ENCODE results near the gene CDCA4. TPM values are rescaled to one million over a fixed set of nuclear protein-coding genes. Genes with fewer than 3 reads are reported as not detected.

The CDCA4 gene
- total RNA-seq, 1 donor from 2014 or later, result 6.9 TPM

DNA sequence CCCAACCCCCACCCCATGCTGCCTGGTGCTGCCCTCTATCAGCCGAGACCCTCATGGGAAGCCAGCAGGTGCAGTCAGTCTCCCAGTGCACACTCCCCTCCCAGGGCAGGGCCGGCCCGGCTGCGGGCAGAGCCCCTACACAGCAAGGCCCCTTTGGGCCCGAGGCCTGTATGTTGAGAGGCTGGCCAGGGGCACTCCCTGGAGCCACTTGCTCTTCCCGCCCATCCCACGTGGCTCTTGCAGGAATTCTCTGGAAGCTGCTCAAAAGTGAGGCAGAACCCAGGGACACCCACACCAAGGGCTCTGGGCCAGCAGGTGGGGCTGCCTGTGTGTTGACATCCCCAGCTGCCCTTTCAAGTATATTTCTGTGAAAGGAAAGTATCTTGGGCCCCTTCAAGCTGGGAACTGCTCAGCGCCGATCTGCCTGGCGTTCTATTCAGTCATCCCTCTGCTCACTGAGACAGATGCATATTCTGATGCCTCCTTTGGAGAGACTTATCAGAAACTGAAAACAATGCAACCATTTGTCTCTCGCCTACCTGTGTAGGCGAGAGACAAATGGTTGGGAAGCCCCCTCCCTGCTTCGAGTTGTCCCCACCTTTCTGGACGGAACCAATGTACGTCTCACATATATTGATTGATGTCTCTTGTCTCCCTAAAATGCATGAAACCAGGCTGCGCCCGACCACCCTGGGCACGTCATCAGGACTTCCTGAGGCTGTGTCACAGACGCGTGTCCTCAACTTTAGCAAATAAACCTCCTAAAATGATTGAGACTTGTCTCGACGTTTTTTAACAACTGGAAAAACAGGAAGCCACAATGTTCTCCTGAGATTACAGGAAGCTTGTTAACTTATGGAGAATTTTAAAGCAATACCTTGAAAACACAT lies 38.4 kb upstream of the CDCA4 start:
- ATAC-seq, result peak; percentile 66 to 81

GRCh38 chr14:105058521-105059034 lies 37.7 kb upstream of the CDCA4 start:
- Histone ChIP-seq H3K4me3 (no peak overlapping the region), H3K27ac (peak overlapping the region; percentile 82), H3K27me3 (ENCODE audit: low read depth) (peaks cover 5% of the 10 kb centered on the region), H3K9me3 (no peaks in the 10 kb centered on the region), H3K4me1 (peaks cover 53% of the 10 kb centered on the region), H3K36me3 (no peaks in the 10 kb centered on the region)
- intact Hi-C loops (cut with DNase I), result no loop called here
- TF ChIP-seq CTCF (IDR thresholded peaks at IDR 0.05), result no peak
- peak; percentile 28 for DNase-seq
- ATAC-seq, result peak; percentile 2 to 9

More for the DNA sequence above, 38.4 kb upstream of the CDCA4 start:
- intact Hi-C loops (cut with DNase I), result no loop called here
- peaks cover 5% of the 10 kb centered on the region for H3K27me3 ChIP-seq (ENCODE audit: low read depth)
- peaks cover 58% of the 10 kb centered on the region for H3K4me1 ChIP-seq
- H3K36me3 ChIP-seq, result no peaks in the 10 kb centered on the region
- H3K27ac ChIP-seq, result peak overlapping the region; percentile 82
- H3K9me3 ChIP-seq, result no peaks in the 10 kb centered on the region
- TF ChIP-seq CTCF (IDR thresholded peaks at IDR 0.05), result no peak
- no peak overlapping the region for H3K4me3 ChIP-seq
- DNase-seq, result peak; percentile 80

DNA sequence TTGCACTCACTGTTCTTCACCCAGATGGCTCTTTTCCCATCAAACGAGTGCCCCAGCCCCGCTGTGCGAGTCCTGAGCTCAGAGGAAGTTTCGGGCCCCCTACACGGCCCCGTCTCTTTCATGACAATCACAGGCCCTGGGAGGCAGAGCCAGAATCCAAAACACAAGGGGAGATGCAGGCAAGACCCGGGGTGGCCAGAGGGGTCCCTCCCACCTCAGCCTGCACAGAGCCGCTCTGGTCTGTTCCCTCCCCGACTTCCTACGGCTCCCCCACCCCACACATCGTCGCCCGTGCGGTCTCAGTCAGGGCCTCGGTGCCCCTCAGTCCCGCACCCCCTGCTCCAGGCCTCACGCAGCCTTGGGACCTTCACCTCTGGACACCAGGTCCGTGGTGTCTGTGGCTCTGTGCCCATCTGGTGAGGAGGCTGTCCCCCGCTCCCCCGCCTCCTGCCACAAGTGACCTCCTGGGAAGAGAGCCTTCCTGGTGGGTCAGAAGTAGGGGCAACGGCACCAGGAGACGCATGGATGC lies 35.5 kb upstream of the CDCA4 start:
- Histone ChIP-seq H3K9me3 (no peaks in the 10 kb centered on the region), H3K4me3 (no peak overlapping the region), H3K4me1 (peaks cover 32% of the 10 kb centered on the region), H3K36me3 (peaks cover 6% of the 10 kb centered on the region), H3K27ac (no peak overlapping the region), H3K27me3 (ENCODE audit: low read depth) (peaks cover 5% of the 10 kb centered on the region)
- DNase-seq, result peak; percentile 37
- intact Hi-C loops (cut with DNase I), result no loop called here
- ATAC-seq, result no peak
- no peak for TF ChIP-seq CTCF (IDR thresholded peaks at IDR 0.05)

DNA sequence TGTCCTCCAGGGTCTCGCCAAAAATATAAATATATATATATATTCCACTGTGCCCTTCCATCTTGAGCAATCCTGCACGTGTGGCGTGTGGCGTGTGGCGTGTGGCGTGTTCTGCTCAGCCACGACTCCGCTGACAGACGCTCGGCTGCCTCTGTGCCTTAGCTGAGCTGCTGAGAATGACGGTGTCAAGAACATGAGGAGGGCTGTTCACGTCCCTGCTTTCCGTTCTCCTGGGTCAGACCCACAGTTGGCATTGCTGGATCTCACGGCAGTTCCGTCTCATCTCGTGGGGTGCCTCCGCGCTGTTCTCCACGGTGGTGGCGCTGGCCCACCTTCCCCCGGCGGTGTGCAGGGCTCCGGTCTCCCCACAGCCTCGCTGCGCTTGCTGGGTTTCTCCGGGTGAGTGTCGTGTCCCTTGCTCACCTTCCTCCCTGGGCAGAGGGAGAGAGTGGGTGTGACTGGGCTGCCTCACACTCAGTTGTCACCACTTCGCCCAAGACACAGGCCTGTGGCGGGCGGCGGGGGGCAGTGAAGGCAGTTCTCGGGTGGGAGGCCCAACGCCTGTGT lies 34.9 kb upstream of the CDCA4 start:
- Histone ChIP-seq H3K4me3 (no peak overlapping the region), H3K4me1 (peaks cover 26% of the 10 kb centered on the region), H3K9me3 (no peaks in the 10 kb centered on the region), H3K27me3 (ENCODE audit: low read depth) (peaks cover 5% of the 10 kb centered on the region), H3K27ac (no peak overlapping the region), H3K36me3 (peaks cover 12% of the 10 kb centered on the region)
- TF ChIP-seq CTCF (IDR thresholded peaks at IDR 0.05), result no peak
- ATAC-seq (no peak), DNase-seq (no peak)
- intact Hi-C loops (cut with DNase I), result no loop called here

DNA sequence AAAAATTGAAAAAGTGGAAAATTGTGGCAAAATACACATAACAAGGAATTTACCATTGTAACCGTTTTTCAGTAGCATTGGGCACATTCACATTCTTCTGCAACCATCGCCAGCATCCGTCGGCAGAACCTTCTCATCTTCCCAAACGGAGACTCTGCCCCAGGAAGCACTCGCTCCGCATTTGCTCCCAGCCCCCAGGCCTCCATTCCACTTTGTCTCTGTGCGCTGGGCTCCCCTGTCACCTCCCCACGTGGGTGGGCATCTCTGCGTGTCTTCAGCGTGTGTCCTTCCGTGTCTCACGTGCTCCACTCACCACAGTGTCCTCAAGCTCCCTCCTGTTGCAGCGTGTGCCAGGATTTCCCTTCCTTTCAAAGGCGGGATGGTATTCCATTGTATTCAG lies 34.5 kb upstream of the CDCA4 start:
- Histone ChIP-seq H3K4me1 (peaks cover 24% of the 10 kb centered on the region), H3K9me3 (no peaks in the 10 kb centered on the region), H3K27me3 (ENCODE audit: low read depth) (peaks cover 5% of the 10 kb centered on the region), H3K4me3 (no peak overlapping the region), H3K36me3 (peaks cover 16% of the 10 kb centered on the region), H3K27ac (no peak overlapping the region)
- DNase-seq (no peak), ATAC-seq (no peak)
- intact Hi-C loops (cut with DNase I), result no loop called here
- no peak for TF ChIP-seq CTCF (IDR thresholded peaks at IDR 0.05)

All from lower lobe of right lung (tissue), 2 donors.